AML-193 (cell line): ENCODE measurements around the gene DCAF6.
"Not testable (repeated sequence)": the region's sequence is repeated elsewhere in the genome, so short reads cannot be mapped to it uniquely, and the experiment has no call there.

Experiments
- DNase-seq, 2 experiments: peaks; one replicate each; lab custom pipeline; 2025; lab: John Stamatoyannopoulos, UW

DCAF6 gene, protein sequence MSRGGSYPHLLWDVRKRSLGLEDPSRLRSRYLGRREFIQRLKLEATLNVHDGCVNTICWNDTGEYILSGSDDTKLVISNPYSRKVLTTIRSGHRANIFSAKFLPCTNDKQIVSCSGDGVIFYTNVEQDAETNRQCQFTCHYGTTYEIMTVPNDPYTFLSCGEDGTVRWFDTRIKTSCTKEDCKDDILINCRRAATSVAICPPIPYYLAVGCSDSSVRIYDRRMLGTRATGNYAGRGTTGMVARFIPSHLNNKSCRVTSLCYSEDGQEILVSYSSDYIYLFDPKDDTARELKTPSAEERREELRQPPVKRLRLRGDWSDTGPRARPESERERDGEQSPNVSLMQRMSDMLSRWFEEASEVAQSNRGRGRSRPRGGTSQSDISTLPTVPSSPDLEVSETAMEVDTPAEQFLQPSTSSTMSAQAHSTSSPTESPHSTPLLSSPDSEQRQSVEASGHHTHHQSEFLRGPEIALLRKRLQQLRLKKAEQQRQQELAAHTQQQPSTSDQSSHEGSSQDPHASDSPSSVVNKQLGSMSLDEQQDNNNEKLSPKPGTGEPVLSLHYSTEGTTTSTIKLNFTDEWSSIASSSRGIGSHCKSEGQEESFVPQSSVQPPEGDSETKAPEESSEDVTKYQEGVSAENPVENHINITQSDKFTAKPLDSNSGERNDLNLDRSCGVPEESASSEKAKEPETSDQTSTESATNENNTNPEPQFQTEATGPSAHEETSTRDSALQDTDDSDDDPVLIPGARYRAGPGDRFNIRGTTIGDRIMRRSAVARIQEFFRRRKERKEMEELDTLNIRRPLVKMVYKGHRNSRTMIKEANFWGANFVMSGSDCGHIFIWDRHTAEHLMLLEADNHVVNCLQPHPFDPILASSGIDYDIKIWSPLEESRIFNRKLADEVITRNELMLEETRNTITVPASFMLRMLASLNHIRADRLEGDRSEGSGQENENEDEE

DNA sequence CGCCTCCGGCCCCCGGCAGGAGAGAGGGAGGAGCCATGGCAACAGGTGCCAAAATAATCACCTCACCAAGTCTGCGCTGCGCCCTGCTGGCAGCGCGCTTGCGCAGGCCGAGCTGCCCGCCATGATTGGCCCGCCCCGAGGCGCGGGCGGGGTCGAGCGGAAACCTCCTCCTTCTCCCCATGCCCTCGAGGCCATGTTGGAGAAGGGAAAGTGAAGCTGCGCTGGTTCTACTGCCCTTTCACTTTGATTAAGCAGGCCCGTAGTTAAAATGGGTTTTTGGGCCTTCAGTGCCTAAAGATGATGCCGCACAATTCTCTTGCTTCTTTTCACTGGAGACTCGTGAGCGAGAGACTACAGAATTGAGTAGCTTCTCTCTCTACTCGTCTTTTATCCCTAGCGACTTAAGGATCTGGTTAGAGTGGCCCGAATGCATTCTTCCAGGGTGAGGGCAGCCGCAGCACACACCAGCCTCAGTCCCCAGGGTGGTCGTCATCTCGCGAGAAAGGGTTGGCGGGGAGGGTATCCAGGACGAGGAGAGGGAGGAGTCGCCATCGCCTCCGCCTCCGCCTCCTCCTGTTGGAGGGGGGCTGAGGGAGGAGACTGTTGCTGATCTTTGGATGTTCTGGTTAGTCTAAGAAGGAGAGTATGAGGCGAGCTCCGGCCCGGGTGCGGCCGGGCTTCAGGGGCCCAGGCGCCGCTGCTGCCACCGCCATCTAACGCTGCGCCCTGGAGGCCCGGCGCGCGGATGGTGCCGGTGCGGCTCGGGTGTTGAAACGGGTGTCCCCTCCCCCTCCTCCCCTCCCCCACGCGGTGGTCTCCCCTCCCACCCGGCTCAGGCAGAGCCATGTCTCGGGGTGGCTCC lies at the start of gene DCAF6:
TSS of gene DCAF6 (plus strand) at position 616 of the 862 bp plus-strand sequence. CDS start at position 845, 229 bp downstream.
- DNase-seq = peak; percentile 92 to 96

DNA sequence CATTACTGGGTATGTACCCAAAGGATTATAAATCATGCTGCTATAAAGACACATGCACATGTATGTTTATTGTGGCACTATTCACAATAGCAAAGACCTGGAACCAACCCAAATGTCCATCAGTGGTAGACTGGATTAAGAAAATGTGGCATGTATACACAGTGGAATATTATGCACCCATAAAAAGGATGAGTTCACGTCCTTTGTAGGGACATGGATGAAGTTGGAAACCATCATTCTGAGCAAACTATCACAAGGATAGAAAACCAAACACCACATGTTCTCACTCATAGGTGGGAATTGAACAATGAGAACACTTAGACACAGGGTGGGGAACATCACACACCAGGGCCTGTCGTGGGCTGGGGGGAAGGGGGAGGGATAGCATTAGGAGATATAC lies 49.3 kb upstream of the DCAF6 start:
- not testable (repeated sequence) for DNase-seq

DNA sequence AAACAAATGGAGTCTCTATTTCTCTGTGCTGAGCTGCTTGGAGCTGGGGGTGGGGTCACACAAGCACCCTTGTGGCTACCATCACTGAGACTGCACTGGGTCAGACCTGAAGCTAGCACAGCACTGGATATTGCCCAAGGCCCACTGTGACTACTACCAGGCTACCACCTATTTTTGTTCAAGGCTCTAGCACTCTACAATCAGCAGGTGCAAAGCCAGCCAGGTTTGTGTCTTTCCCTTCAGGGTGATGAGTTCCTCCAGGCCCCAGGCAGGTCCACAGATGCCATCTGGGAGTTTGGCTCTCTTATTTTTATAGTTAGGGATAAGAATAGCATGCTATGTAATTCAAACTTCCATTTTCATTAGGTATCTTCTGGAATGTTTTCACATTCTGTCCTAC lies 46.1 kb upstream of the DCAF6 start:
- DNase-seq = no peak

DNA sequence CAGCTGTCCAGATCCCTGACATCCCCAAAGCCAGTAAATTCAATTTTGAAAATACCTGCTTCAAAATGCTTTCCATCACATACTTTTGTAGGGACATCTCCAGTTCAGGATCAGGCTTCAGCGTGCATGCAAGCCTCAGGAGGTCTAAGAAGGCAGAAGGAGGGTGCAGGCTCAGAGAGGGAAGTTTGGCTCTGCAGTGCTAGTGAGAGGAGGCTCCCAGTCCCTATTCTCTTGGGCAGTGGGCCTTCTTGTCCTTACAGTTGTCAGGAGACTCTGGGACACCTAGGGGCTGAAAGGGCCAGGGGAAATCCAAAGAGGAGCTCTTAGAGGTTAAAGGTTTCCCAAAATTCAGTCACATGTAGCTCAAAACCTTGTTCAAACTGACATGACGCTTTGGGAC lies 42.7 kb upstream of the DCAF6 start:
- DNase-seq = no peak

DNA sequence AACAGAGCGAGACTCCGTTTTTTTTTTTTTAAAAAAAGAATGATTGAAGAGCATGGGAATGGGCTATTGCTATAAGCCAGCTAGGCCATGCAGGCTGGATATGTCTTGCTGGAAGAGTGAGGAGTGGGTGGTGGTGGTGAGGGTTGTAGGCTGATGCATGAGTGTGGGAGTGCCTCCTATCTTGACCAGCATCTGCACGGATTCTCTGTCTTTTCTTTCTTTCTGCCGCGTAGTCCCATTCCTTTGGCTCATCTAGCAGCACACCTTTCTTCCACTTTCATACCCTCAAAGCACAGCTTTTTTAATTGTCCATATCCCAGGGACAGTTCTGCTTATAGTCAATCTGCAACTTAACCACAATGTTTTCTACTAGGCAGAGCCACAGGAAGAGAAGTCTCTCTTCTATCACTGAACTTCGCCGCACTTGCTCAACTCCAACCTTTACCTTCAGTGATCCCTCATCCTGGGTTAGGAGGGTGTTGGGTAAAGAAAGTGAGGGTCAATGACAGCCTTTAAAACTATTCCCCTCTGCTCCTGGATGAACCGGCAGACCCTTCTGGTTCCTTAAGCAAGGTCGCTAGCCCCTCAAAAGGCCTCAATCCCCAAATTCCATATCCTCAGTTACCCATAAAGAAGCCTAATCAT lies 37.8 kb upstream of the DCAF6 start:
- no peak for DNase-seq

DNA sequence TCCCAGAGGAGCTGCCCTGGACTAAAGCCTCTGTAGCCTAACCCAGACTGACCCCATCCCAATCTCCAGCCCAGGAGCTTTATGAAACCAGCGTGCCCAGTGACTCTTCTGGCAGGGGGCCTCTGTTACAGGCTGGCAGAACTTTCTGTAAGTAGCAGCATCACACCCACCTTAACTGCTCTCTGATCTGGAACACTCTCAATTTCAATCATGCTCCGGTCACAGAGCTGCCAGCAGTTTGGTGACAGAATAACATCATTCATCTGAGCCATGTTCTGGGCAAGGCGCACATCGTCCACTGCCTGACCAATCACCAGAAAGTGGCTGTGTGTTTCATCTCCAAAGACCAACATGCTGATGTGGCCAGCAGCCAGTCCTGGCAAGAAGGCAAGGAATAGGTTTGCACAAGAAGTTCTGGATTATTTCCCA lies 37.2 kb upstream of the DCAF6 start:
- no peak for DNase-seq

DNA sequence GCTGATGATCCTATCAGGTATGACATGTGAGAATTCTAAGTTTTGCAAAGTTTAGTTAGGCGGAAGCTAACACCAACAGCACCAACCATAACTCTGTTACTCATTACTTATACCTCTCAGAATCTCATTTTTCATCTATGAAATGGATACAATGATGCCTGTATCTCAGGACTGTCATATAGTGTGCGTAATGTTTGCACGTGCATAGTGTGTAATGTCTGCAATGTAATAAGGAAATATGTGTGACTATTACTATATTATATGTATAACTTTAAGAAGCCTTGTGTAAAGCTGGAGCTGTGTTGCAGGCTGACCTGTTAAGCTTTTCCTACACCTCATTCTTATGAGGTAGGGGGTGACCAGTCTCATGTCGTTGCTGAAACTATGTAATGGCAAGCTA lies 35.6 kb upstream of the DCAF6 start:
- no peak for DNase-seq

DNA sequence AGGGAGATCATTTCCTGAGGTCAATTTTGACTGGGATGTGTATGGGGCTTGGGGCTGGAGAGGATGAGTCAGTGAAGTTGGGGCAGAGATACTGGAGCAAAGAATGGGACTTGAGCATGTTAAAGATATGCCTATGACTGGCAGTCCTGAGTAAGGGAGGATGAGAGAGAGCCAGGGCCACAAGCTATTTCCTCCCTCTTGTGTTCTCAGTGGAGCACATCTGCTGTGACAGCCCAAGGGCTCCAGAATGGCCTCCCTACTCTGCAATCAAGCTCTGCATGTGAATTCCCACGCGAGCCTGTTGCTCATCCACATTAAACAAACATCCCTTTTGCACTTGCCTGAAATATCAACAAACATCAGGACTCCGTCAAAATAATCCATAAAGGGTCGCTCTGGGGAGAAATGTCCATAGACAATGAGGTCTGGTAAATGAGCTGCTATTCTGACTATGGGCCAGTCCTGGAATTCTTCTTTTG lies 31.8 kb upstream of the DCAF6 start:
- no peak for DNase-seq

DNA sequence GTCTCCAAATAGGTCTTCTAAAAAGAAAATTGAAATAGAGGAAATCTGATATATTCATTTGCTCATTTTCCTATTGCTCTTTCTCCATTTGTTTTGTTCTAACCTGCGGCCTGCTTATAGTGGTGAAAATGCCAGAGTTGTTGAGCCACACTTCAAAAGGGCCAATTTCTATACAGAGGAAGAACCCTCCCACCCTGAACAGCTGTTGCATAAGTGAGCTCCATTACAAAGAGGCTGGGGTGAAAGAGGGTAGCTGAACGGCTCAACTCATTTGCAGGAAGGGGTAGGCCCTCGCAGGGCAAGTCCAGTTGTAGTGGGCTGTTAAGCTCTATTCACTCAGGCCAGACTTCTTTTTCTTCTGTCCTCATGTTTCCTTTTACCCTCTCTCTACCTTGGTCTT lies 31.3 kb upstream of the DCAF6 start:
- DNase-seq = peak; percentile 28 to 49

DNA sequence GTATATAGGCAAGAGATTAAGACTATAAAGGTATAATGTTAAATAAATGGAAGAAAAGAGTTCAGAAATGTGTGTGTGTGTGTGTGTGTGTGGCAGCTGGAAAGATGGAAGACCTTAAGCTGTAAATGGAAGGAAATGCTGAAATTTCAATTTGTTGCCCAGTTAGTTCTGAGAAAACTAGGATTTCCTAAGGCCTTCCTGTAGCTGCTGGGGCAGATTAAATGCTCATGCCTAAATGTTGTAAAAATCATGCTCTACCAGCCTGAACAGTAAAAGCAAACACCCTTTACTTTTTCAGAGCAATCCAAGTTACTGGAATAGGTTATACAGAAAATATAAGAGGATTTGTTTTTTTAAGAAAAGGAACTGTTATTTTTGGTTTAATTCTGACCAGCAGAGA lies 30.8 kb upstream of the DCAF6 start:
- DNase-seq = peak; percentile 42 to 43

DNA sequence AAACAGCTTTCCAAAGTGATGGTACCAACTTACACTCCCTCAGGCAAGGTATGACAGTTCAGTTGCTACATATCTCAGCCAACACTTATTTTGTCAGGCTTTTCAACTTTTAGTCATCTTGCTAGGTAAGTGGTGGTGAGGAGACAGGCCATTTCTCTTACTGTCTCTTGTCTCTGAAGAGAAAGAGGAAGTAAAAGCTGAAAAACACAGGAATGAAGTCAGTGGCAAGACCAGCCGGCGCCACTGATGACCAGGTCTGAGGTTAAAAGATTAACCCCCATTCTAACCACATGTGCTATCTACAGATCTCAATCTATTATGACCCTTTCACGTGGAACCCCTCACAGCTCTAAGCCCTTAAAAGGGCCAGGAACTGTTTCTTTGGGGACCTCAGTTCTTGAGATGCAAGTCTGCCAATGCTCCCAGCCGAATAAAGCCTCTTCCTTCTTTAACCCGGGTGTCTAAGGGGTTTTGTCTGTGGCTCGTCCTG lies 26.7 kb upstream of the DCAF6 start:
- no peak for DNase-seq

DNA sequence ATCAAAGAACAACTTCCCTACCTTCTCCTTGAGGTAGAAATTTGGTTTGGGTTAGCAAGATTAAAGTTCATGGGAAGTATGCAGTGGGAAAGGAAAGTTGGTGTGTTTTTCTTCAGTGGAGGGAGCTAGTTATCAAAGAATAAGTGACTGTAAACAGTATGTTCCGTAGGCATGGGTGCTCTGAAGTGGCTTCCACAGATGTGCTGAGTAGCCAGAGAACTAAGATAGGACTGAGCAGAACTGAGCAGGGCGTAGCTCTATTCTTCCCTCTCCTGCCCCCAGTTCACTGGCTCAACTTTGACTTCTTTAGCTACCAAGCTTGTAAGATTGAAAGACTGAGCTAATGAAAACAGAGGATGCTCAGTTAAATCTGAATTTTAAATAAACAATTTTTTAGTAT lies 26.0 kb upstream of the DCAF6 start:
- no peak for DNase-seq

DNA sequence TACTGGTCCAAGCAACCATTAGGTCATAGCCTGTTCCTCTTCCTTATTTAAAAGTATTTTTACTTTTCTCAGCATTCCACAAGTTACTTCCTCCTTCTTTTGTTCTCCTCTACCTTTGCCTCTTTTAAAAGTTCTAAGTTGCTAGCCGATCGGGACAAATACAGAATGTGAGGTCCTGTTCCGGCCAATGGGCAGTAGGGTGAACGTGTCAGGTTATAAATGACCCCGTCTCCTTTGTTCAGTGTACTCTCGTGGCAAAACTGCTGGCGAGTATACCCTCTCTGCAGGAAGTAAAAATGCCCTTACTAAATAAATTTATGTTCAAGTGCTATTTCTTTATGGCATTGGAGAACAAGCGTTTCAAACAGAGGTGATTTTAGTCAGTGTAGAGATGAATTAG lies 25.1 kb upstream of the DCAF6 start:
- no peak for DNase-seq

DNA sequence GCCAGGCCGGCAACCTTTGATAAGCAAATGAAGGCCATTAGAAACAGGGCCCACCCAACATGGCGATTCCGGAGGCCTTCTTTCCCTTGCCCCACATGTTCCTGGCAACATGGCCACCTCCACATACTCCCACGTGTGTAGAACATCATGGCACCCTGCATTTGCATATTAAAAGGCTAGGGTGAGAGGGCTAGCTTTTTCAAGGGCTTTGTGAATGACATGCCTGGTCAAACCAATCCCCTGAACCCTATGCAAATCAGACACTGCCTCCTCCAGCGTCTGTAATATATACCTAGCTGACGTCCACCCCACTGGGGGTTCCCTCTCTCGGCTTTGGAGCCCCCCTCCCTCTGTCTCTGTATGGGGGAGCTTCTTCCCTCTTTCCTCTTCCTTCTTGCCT lies 24.2 kb upstream of the DCAF6 start:
- no peak for DNase-seq

DNA sequence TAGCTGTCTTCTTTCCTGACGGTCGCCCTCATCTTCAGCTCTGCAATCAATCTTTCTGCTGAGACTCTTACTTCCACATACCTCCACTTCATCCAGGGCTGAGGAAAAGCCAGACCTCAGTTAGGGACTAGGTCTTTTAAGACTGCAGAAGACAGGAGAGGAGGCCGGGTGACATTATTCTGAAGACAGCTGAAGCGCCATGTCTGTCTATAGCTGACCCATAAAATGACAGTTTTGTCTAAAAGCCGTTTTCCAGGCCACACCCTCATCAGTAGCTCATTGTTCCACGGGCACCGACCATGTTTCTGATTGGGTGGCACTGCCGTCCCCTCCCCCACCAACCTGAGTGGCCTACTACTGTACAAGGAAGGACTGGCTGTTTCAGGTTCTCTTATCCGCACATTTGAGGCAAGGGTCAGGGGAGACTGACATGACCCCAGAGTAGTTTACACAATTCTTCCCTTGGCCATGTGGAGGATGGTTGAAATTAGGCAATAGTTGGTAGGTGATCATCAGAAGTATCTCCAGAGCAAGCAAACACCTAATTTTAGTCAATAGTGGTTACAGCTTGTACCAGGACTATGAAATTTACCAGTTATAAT lies 22.5 kb upstream of the DCAF6 start, which contains the start of gene ADCY10:
TSS of gene ADCY10 (minus strand) at position 240 of the 602 bp plus-strand sequence. CDS start 8,994 bp downstream, outside the sequence.
- DNase-seq = no peak

DNA sequence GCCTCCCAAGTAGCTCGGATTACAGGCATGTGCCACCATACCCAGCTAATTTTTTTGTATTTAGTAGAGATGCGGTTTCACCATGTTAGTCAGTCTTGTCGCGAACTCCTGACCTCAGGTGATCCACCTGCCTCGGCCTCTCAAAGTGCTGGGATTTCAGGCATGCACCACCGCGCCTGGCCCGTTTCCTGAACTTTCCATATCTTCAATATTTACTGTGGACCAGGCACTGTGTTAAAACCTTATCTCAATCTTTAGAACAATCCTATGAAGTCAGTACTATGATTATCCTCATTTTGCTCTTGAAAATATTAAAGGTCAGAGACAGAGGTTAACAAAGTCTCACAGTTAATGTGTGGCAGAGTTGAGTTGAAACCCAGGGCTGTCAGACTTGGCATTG lies 20.9 kb upstream of the DCAF6 start:
- no peak for DNase-seq

DNA sequence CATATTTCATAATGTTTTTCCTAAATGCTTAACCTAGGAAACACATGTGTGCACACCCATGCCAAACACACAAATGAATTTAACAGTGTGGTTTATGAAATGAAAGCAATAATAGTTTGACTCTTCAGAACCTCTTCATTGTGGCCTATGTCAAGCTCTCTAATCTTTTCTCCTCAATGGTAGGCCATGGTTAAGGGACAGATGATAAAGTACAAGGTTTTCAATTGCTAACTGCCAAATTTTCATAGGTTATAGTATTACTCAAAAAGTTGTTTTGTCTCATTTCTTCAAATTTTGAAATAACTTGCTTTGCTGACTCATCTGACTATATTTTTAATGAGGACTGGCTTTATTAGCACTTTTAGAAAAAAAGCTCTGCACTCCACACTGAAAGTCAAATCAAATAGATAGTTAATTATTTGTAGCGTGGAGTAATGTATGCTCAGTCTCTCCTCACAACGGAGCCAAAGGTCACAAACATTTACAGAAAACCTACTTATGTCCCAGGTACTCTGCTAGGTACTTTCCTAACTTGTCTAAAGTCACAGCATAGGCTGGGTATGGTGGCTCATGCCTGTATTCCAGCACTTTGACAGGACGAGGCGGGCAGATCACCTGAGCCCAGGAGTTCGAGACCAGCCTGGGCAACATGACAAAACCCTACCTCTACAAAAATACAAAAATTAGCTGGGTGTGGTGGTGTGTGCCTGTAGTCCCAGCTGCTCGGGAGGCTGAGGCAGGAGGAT lies 19.5 kb upstream of the DCAF6 start:
- no peak for DNase-seq

DNA sequence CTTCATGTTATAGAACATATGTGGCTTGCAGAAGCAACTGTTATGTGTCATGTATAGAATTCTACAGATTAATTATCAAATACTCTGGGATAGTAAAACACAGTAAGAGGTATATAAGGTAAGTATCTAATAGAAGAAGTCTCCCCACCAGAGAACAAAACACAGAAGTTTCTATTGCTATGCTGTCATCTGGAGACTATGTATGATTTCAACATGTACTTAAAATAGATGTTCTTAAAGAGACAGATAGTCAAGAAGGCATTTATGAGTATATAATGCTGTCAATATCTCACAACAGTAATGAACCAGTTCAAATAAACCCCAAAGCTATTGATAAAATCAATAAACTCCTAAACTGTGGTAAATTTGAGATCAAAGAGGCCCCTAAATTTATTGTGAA lies 14.5 kb upstream of the DCAF6 start:
- DNase-seq = peak; percentile 10 to 22

DNA sequence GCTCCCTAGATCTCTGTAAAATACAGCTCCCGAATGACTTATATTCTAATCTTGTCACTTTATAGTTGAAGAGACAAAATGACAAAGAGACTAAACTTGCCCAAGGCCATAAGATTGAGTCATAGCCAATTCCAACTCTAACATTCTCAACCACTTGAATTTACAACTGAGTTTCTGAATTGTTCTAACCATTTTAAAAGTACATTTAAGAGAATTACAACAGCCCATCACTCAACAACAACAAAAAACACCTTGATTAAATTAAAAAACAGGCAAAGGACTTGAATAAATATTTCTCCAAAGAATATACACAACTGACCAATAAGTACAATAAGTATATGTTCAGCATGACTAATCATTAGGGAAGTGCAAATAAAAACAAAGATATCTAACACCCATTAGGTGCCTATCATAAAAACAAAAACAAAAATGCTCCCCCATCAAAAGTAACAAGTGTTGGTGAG lies 13.8 kb upstream of the DCAF6 start:
- no peak for DNase-seq
